Mesendoderm (in vitro differentiated cells): ENCODE data around the gene SOX8.

Experiments used
- DNase-seq: peaks from one replicate; pipeline ENCODE4 v3.0.0; 2013
- H2AK5ac ChIP-seq: 2 replicates; pipeline ENCODE4 v1.6.1; 2013; ENCODE audit warnings: low read length, inconsistent platforms
- H2BK120ac ChIP-seq: 2 replicates; pipeline ENCODE4 v1.6.1; 2013; ENCODE audit warnings: low read depth, mild to moderate bottlenecking, low read length, moderate library complexity, mixed read lengths
- H2BK15ac ChIP-seq: replicated peaks from 2 replicates; pipeline ENCODE4 v1.6.1; 2013; ENCODE audit warnings: low read depth, mild to moderate bottlenecking, moderate library complexity
- H2BK5ac ChIP-seq: 2 replicates; pipeline ENCODE4 v1.6.1; 2013; ENCODE audit warnings: low read length, inconsistent platforms
- H3K18ac ChIP-seq: 2 replicates; pipeline ENCODE4 v1.6.1; 2013; ENCODE audit warnings: mild to moderate bottlenecking, low read length, mixed read lengths
- H3K23ac ChIP-seq: one replicate; pipeline ENCODE4 v1.6.1; 2013; ENCODE audit warnings: low read length
- H3K27ac ChIP-seq: 2 replicates; pipeline ENCODE4 v1.5.1; 2013; ENCODE audit warnings: low read depth, mild to moderate bottlenecking, inconsistent platforms, low read length, moderate library complexity
- H3K27me3 ChIP-seq: 2 replicates; pipeline ENCODE4 v1.6.1; 2013; ENCODE audit warnings: low read length, control low read depth, mild to moderate bottlenecking, inconsistent platforms; ENCODE audit not compliant: insufficient read depth, poor library complexity
- H3K36me3 ChIP-seq: 2 replicates; pipeline ENCODE4 v1.6.1; 2013; ENCODE audit warnings: low read length, inconsistent platforms; ENCODE audit not compliant: control insufficient read depth, insufficient read depth
- H3K4ac ChIP-seq: one replicate; pipeline ENCODE4 v1.6.1; 2013; ENCODE audit warnings: low read depth, mild to moderate bottlenecking, low read length, moderate library complexity
- H3K4me1 ChIP-seq: 2 replicates; pipeline ENCODE4 v1.6.1; 2013; ENCODE audit warnings: low read depth, low read length, inconsistent platforms; ENCODE audit not compliant: control insufficient read depth
- H3K4me2 ChIP-seq: 2 replicates; pipeline ENCODE4 v1.6.1; 2013; ENCODE audit warnings: low read length
- H3K4me3 ChIP-seq: 2 replicates; pipeline ENCODE4 v1.5.1; 2013; ENCODE audit warnings: mild to moderate bottlenecking, low read length
- H3K56ac ChIP-seq: one replicate; pipeline ENCODE4 v1.6.1; 2013; ENCODE audit warnings: low read length
- H3K79me1 ChIP-seq: 2 replicates; pipeline ENCODE4 v1.6.1; 2013; ENCODE audit warnings: low read length, inconsistent platforms
- H3K79me2 ChIP-seq: 2 replicates; pipeline ENCODE4 v1.6.1; 2013; ENCODE audit warnings: mild to moderate bottlenecking, low read length; ENCODE audit not compliant: control insufficient read depth, insufficient read depth
- H3K9ac ChIP-seq: 2 replicates; pipeline ENCODE4 v1.6.1; 2013; ENCODE audit warnings: low read length, inconsistent platforms
- H4K5ac ChIP-seq: one replicate; pipeline ENCODE4 v1.6.1; 2013; ENCODE audit warnings: low read length
- H4K8ac ChIP-seq: one replicate; pipeline ENCODE4 v1.6.1; 2013; ENCODE audit warnings: low read depth, mild to moderate bottlenecking, control low read depth, low read length, moderate library complexity
- WGBS: extraction: QIAGEN DNeasy Blood & Tissue Kit; methylation state at CpG from one replicate; pipeline ENCODE4 v1.1.7; 2013; ENCODE audit warnings: low lambda C conversion rate, missing lambda C conversion rate; ENCODE audit not compliant: insufficient coverage; ENCODE audit errors: extremely low coverage; 5-methylcytosine and 5-hydroxymethylcytosine counted together

Gene SOX8

GRCh38 chr16:1028056-1028455, 46.5 kb downstream of the SOX8 start:
- no peaks in the 10 kb centered on the region for H3K79me1 ChIP-seq
- H3K9ac ChIP-seq = no peak overlapping the region
- H3K79me2 ChIP-seq = no peaks in the 10 kb centered on the region
- H3K27me3 ChIP-seq = no peaks in the 10 kb centered on the region
- H2BK15ac ChIP-seq = no peak overlapping the region
- H3K27ac ChIP-seq = no peak overlapping the region
- no peak overlapping the region for H3K4ac ChIP-seq
- H3K18ac ChIP-seq = no peak overlapping the region
- H3K4me3 ChIP-seq = no peak overlapping the region
- H3K36me3 ChIP-seq = no peaks in the 10 kb centered on the region
- no CpG with 5 or more reads among the region's 15 CpGs for WGBS
- H2BK120ac ChIP-seq = no peak overlapping the region
- no peak overlapping the region for H3K23ac ChIP-seq
- no peak overlapping the region for H3K4me2 ChIP-seq
- H2BK5ac ChIP-seq = no peak overlapping the region
- H4K5ac ChIP-seq = no peak overlapping the region
- H2AK5ac ChIP-seq = no peak overlapping the region
- no peak overlapping the region for H3K56ac ChIP-seq
- H3K4me1 ChIP-seq = no peaks in the 10 kb centered on the region
- DNase-seq = no peak
- no peak overlapping the region for H4K8ac ChIP-seq

GRCh38 chr16:1028524-1029258, 47.1 kb downstream of the SOX8 start:
- Histone ChIP-seq H2AK5ac (no peak overlapping the region), H3K4me2 (no peak overlapping the region), H2BK5ac (no peak overlapping the region), H3K27me3 (no peaks in the 10 kb centered on the region), H3K9ac (no peak overlapping the region), H3K36me3 (no peaks in the 10 kb centered on the region), H3K79me1 (no peaks in the 10 kb centered on the region), H4K5ac (no peak overlapping the region), H2BK120ac (no peak overlapping the region), H3K23ac (no peak overlapping the region), H3K27ac (no peak overlapping the region), H3K4me3 (no peak overlapping the region), H3K79me2 (no peaks in the 10 kb centered on the region), H3K56ac (no peak overlapping the region), H3K4ac (no peak overlapping the region), H3K4me1 (no peaks in the 10 kb centered on the region), H4K8ac (no peak overlapping the region), H3K18ac (no peak overlapping the region), H2BK15ac (no peak overlapping the region)
- no CpG with 5 or more reads among the region's 39 CpGs for WGBS
- no peak for DNase-seq

- no peak overlapping the region for H3K18ac ChIP-seq
- no peak overlapping the region for H3K4me3 ChIP-seq
- no peak overlapping the region for H4K8ac ChIP-seq
- DNase-seq = no peak
- H3K27ac ChIP-seq = no peak overlapping the region
- no peak overlapping the region for H3K4ac ChIP-seq
- H3K79me2 ChIP-seq = no peaks in the 10 kb centered on the region
- no peaks in the 10 kb centered on the region for H3K4me1 ChIP-seq
- WGBS = no CpG with 5 or more reads among the region's 14 CpGs
- no peak overlapping the region for H2BK15ac ChIP-seq
- no peaks in the 10 kb centered on the region for H3K36me3 ChIP-seq
- no peaks in the 10 kb centered on the region for H3K27me3 ChIP-seq
- no peak overlapping the region for H3K9ac ChIP-seq
- H4K5ac ChIP-seq = no peak overlapping the region
- no peak overlapping the region for H3K23ac ChIP-seq
- no peak overlapping the region for H3K4me2 ChIP-seq
- no peak overlapping the region for H2BK5ac ChIP-seq
- no peaks in the 10 kb centered on the region for H3K79me1 ChIP-seq
- no peak overlapping the region for H2AK5ac ChIP-seq
- H3K56ac ChIP-seq = no peak overlapping the region
- no peak overlapping the region for H2BK120ac ChIP-seq
Observed at GRCh38 chr16:1029259-1029545, 47.6 kb downstream of the SOX8 start.

- Histone ChIP-seq H3K4ac (no peak overlapping the region), H3K27ac (no peak overlapping the region), H3K4me2 (no peak overlapping the region), H3K56ac (no peak overlapping the region), H3K23ac (no peak overlapping the region), H3K18ac (no peak overlapping the region), H3K9ac (no peak overlapping the region), H4K5ac (no peak overlapping the region), H2BK5ac (no peak overlapping the region), H3K36me3 (no peaks in the 10 kb centered on the region), H3K79me1 (no peaks in the 10 kb centered on the region), H3K79me2 (no peaks in the 10 kb centered on the region), H2BK120ac (no peak overlapping the region), H4K8ac (no peak overlapping the region), H2BK15ac (no peak overlapping the region), H3K27me3 (no peaks in the 10 kb centered on the region), H3K4me3 (no peak overlapping the region), H3K4me1 (no peaks in the 10 kb centered on the region), H2AK5ac (no peak overlapping the region)
- no peak for DNase-seq
- WGBS = no CpG with 5 or more reads among the region's 26 CpGs
Observed at GRCh38 chr16:1030473-1030901, 48.9 kb downstream of the SOX8 start.

- no peak overlapping the region for H2AK5ac ChIP-seq
- no peak for DNase-seq
- no CpG with 5 or more reads among the region's 17 CpGs for WGBS
- H3K79me1 ChIP-seq = no peaks in the 10 kb centered on the region
- H3K18ac ChIP-seq = no peak overlapping the region
- H3K9ac ChIP-seq = no peak overlapping the region
- no peaks in the 10 kb centered on the region for H3K27me3 ChIP-seq
- no peak overlapping the region for H2BK15ac ChIP-seq
- H3K36me3 ChIP-seq = no peaks in the 10 kb centered on the region
- H3K23ac ChIP-seq = no peak overlapping the region
- no peaks in the 10 kb centered on the region for H3K4me1 ChIP-seq
- H4K5ac ChIP-seq = no peak overlapping the region
- H4K8ac ChIP-seq = no peak overlapping the region
- H3K27ac ChIP-seq = no peak overlapping the region
- no peak overlapping the region for H3K4me2 ChIP-seq
- no peaks in the 10 kb centered on the region for H3K79me2 ChIP-seq
- no peak overlapping the region for H3K56ac ChIP-seq
- no peak overlapping the region for H2BK120ac ChIP-seq
- H3K4me3 ChIP-seq = no peak overlapping the region
- H2BK5ac ChIP-seq = no peak overlapping the region
- no peak overlapping the region for H3K4ac ChIP-seq
Observed at GRCh38 chr16:1031666-1032065, 50.1 kb downstream of the SOX8 start.

GRCh38 chr16:1032607-1033006, 51.0 kb downstream of the SOX8 start:
- H2BK5ac ChIP-seq = no peak overlapping the region
- H2BK15ac ChIP-seq = no peak overlapping the region
- H3K18ac ChIP-seq = no peak overlapping the region
- H3K9ac ChIP-seq = no peak overlapping the region
- no peak overlapping the region for H3K23ac ChIP-seq
- H4K8ac ChIP-seq = no peak overlapping the region
- H2AK5ac ChIP-seq = no peak overlapping the region
- H3K27me3 ChIP-seq = no peaks in the 10 kb centered on the region
- no peaks in the 10 kb centered on the region for H3K36me3 ChIP-seq
- no peak overlapping the region for H3K4me3 ChIP-seq
- H3K4me2 ChIP-seq = no peak overlapping the region
- H3K79me1 ChIP-seq = no peaks in the 10 kb centered on the region
- H3K4me1 ChIP-seq = no peaks in the 10 kb centered on the region
- H3K4ac ChIP-seq = no peak overlapping the region
- H3K27ac ChIP-seq = no peak overlapping the region
- no peak overlapping the region for H4K5ac ChIP-seq
- no peak for DNase-seq
- 100% methylated on average over 1 of the region's 2 CpGs for WGBS
- no peak overlapping the region for H2BK120ac ChIP-seq
- H3K79me2 ChIP-seq = no peaks in the 10 kb centered on the region
- H3K56ac ChIP-seq = no peak overlapping the region
